ENCODE results near the gene TRAF3IP3.

TRAF3IP3 gene

GRCh38 chr1:209723265-209723664 lies 32.6 kb upstream of the TRAF3IP3 start:
- H3K27me3 ChIP-seq (ENCODE audit: control insufficient read depth, insufficient read depth, low read length) = no peaks in the 10 kb centered on the region
- H3K4me1 ChIP-seq (ENCODE audit: control insufficient read depth, insufficient read depth, low read length) = no peaks in the 10 kb centered on the region
- H3K9ac ChIP-seq (ENCODE audit: low read depth, low read length) = no peak overlapping the region
- H3K9me3 ChIP-seq (ENCODE audit: control insufficient read depth, insufficient read depth, low read length) = no peaks in the 10 kb centered on the region
- H3K36me3 ChIP-seq (ENCODE audit: control insufficient read depth, insufficient read depth, low read length) = no peaks in the 10 kb centered on the region
- no peak overlapping the region for H3K4me3 ChIP-seq (ENCODE audit: low read depth, low read length)

GRCh38 chr1:209723756-209724693 lies 31.8 kb upstream of the TRAF3IP3 start:
- no peaks in the 10 kb centered on the region for H3K27me3 ChIP-seq (ENCODE audit: control insufficient read depth, insufficient read depth, low read length)
- no peaks in the 10 kb centered on the region for H3K9me3 ChIP-seq (ENCODE audit: control insufficient read depth, insufficient read depth, low read length)
- H3K36me3 ChIP-seq (ENCODE audit: control insufficient read depth, insufficient read depth, low read length) = no peaks in the 10 kb centered on the region
- no peaks in the 10 kb centered on the region for H3K4me1 ChIP-seq (ENCODE audit: control insufficient read depth, insufficient read depth, low read length)
- H3K4me3 ChIP-seq (ENCODE audit: low read depth, low read length) = no peak overlapping the region
- no peak overlapping the region for H3K9ac ChIP-seq (ENCODE audit: low read depth, low read length)

- Histone ChIP-seq H3K4me1 (ENCODE audit: control insufficient read depth, insufficient read depth, low read length) (no peaks in the 10 kb centered on the region), H3K27me3 (ENCODE audit: control insufficient read depth, insufficient read depth, low read length) (no peaks in the 10 kb centered on the region), H3K4me3 (ENCODE audit: low read depth, low read length) (no peak overlapping the region), H3K9me3 (ENCODE audit: control insufficient read depth, insufficient read depth, low read length) (no peaks in the 10 kb centered on the region), H3K36me3 (ENCODE audit: control insufficient read depth, insufficient read depth, low read length) (no peaks in the 10 kb centered on the region), H3K9ac (ENCODE audit: low read depth, low read length) (no peak overlapping the region)
These were observed 28.6 kb upstream of the TRAF3IP3 start for GRCh38 chr1:209727286-209727685.

- no peak overlapping the region for H3K4me3 ChIP-seq (ENCODE audit: low read depth, low read length)
- H3K9me3 ChIP-seq (ENCODE audit: control insufficient read depth, insufficient read depth, low read length) = no peaks in the 10 kb centered on the region
- no peaks in the 10 kb centered on the region for H3K4me1 ChIP-seq (ENCODE audit: control insufficient read depth, insufficient read depth, low read length)
- H3K9ac ChIP-seq (ENCODE audit: low read depth, low read length) = no peak overlapping the region
- no peaks in the 10 kb centered on the region for H3K27me3 ChIP-seq (ENCODE audit: control insufficient read depth, insufficient read depth, low read length)
- no peaks in the 10 kb centered on the region for H3K36me3 ChIP-seq (ENCODE audit: control insufficient read depth, insufficient read depth, low read length)
These were observed 28.1 kb upstream of the TRAF3IP3 start for GRCh38 chr1:209727785-209728184.

- H3K4me1 ChIP-seq (ENCODE audit: control insufficient read depth, insufficient read depth, low read length) = no peaks in the 10 kb centered on the region
- H3K27me3 ChIP-seq (ENCODE audit: control insufficient read depth, insufficient read depth, low read length) = no peaks in the 10 kb centered on the region
- H3K9ac ChIP-seq (ENCODE audit: low read depth, low read length) = no peak overlapping the region
- H3K36me3 ChIP-seq (ENCODE audit: control insufficient read depth, insufficient read depth, low read length) = no peaks in the 10 kb centered on the region
- H3K4me3 ChIP-seq (ENCODE audit: low read depth, low read length) = no peak overlapping the region
- no peaks in the 10 kb centered on the region for H3K9me3 ChIP-seq (ENCODE audit: control insufficient read depth, insufficient read depth, low read length)
These were observed 27.4 kb upstream of the TRAF3IP3 start for GRCh38 chr1:209728466-209728865.

- no peaks in the 10 kb centered on the region for H3K9me3 ChIP-seq (ENCODE audit: control insufficient read depth, insufficient read depth, low read length)
These were observed 26.4 kb upstream of the TRAF3IP3 start for GRCh38 chr1:209729436-209729835.

GRCh38 chr1:209732725-209733124 lies 23.1 kb upstream of the TRAF3IP3 start:
- Histone ChIP-seq H3K9me3 (ENCODE audit: control insufficient read depth, insufficient read depth, low read length) (no peaks in the 10 kb centered on the region), H3K36me3 (ENCODE audit: control insufficient read depth, insufficient read depth, low read length) (no peaks in the 10 kb centered on the region), H3K4me3 (ENCODE audit: low read depth, low read length) (no peak overlapping the region), H3K9ac (ENCODE audit: low read depth, low read length) (no peak overlapping the region), H3K27me3 (ENCODE audit: control insufficient read depth, insufficient read depth, low read length) (no peaks in the 10 kb centered on the region), H3K4me1 (ENCODE audit: control insufficient read depth, insufficient read depth, low read length) (no peaks in the 10 kb centered on the region)

More at GRCh38 chr1:209729436-209729835, 26.4 kb upstream of the TRAF3IP3 start:
- Histone ChIP-seq H3K9ac (ENCODE audit: low read depth, low read length) (no peak overlapping the region), H3K27me3 (ENCODE audit: control insufficient read depth, insufficient read depth, low read length) (no peaks in the 10 kb centered on the region), H3K36me3 (ENCODE audit: control insufficient read depth, insufficient read depth, low read length) (no peaks in the 10 kb centered on the region), H3K4me1 (ENCODE audit: control insufficient read depth, insufficient read depth, low read length) (no peaks in the 10 kb centered on the region), H3K4me3 (ENCODE audit: low read depth, low read length) (no peak overlapping the region)

- H3K9ac ChIP-seq (ENCODE audit: low read depth, low read length) = no peak overlapping the region
- no peaks in the 10 kb centered on the region for H3K27me3 ChIP-seq (ENCODE audit: control insufficient read depth, insufficient read depth, low read length)
- H3K4me3 ChIP-seq (ENCODE audit: low read depth, low read length) = no peak overlapping the region
- H3K4me1 ChIP-seq (ENCODE audit: control insufficient read depth, insufficient read depth, low read length) = no peaks in the 10 kb centered on the region
- H3K36me3 ChIP-seq (ENCODE audit: control insufficient read depth, insufficient read depth, low read length) = no peaks in the 10 kb centered on the region
- H3K9me3 ChIP-seq (ENCODE audit: control insufficient read depth, insufficient read depth, low read length) = no peaks in the 10 kb centered on the region
These were observed 22.3 kb upstream of the TRAF3IP3 start for GRCh38 chr1:209733409-209734192.

GRCh38 chr1:209736490-209737117 lies 19.2 kb upstream of the TRAF3IP3 start:
- no peak overlapping the region for H3K4me3 ChIP-seq (ENCODE audit: low read depth, low read length)
- no peaks in the 10 kb centered on the region for H3K9me3 ChIP-seq (ENCODE audit: control insufficient read depth, insufficient read depth, low read length)
- H3K27me3 ChIP-seq (ENCODE audit: control insufficient read depth, insufficient read depth, low read length) = peaks cover under 1% of the 10 kb centered on the region
- no peaks in the 10 kb centered on the region for H3K36me3 ChIP-seq (ENCODE audit: control insufficient read depth, insufficient read depth, low read length)
- no peaks in the 10 kb centered on the region for H3K4me1 ChIP-seq (ENCODE audit: control insufficient read depth, insufficient read depth, low read length)
- no peak overlapping the region for H3K9ac ChIP-seq (ENCODE audit: low read depth, low read length)

- Histone ChIP-seq H3K4me1 (ENCODE audit: control insufficient read depth, insufficient read depth, low read length) (no peaks in the 10 kb centered on the region), H3K36me3 (ENCODE audit: control insufficient read depth, insufficient read depth, low read length) (no peaks in the 10 kb centered on the region), H3K4me3 (ENCODE audit: low read depth, low read length) (no peak overlapping the region), H3K9me3 (ENCODE audit: control insufficient read depth, insufficient read depth, low read length) (no peaks in the 10 kb centered on the region), H3K27me3 (ENCODE audit: control insufficient read depth, insufficient read depth, low read length) (peaks cover 5% of the 10 kb centered on the region), H3K9ac (ENCODE audit: low read depth, low read length) (no peak overlapping the region)
These were observed 18.7 kb upstream of the TRAF3IP3 start for GRCh38 chr1:209737118-209737505.

GRCh38 chr1:209738270-209738669 lies 17.6 kb upstream of the TRAF3IP3 start:
- Histone ChIP-seq H3K36me3 (ENCODE audit: control insufficient read depth, insufficient read depth, low read length) (no peaks in the 10 kb centered on the region), H3K9ac (ENCODE audit: low read depth, low read length) (no peak overlapping the region), H3K4me3 (ENCODE audit: low read depth, low read length) (no peak overlapping the region), H3K27me3 (ENCODE audit: control insufficient read depth, insufficient read depth, low read length) (peaks cover 10% of the 10 kb centered on the region), H3K9me3 (ENCODE audit: control insufficient read depth, insufficient read depth, low read length) (no peaks in the 10 kb centered on the region), H3K4me1 (ENCODE audit: control insufficient read depth, insufficient read depth, low read length) (no peaks in the 10 kb centered on the region)

Measured in iPS-15b (cell line).